ENCODE results near the gene PLCB4. TPM values are rescaled to one million over a fixed set of nuclear protein-coding genes. Genes with fewer than 3 reads are reported as not detected.

Gene PLCB4
- total and polyA plus RNA-seq, 4 donors: 1.5 to 26.2 (median 10.8) TPM

DNA sequence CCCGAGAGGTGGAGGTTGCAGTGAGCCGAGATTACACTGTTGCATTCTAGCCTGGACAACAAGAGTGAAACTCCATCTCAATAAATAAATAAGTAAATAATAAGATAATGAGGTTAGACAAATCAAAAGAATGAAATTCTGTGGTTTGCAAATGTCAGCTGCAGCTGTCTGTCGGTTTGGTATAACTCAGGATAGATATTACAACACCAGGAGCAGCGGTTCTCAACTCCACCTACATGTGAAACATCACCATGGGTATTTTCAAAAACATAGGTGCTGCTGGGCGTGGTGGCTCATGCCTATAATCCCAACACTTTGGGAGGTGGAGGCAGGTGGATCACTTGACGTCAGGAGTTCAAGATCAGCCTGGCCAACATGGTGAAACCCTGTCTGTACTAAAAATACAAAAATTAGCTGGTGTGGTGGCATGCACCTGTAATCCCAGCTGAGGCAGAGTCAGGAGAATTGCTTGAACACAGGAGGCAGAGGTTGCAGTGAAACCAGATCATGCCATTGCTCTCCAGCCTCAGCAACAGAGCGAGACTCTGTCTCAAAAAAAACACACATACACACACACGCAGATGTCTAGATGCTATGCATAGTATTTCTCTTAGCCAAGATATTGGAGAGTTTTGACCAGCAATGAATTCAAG lies 319.4 kb downstream of the PLCB4 start:
- no peak overlapping the region for H3K27ac ChIP-seq (ENCODE audit: low read depth in 1 of 2, low read length in 2 of 2)
- H3K9me3 ChIP-seq (ENCODE audit: control insufficient read depth, low read length): no peaks in the 10 kb centered on the region
- H3K4me3 ChIP-seq (ENCODE audit: low read length in 2 of 2): no peak overlapping the region
- peaks cover 3 to 7% of the 10 kb centered on the region in 2 donors for H3K4me1 ChIP-seq (ENCODE audit: control insufficient read depth in 1 of 2, insufficient read depth in 2 of 2, low read length in 2 of 2)
- intact Hi-C loops (cut with DNase I): no loop called here
- peaks cover 0 to 2% of the 10 kb centered on the region in 2 donors for H3K36me3 ChIP-seq (ENCODE audit: control insufficient read depth in 1 of 2, insufficient read depth in 2 of 2, low read length in 1 of 2)
- ATAC-seq (ENCODE audit: low FRiP score): no peak
- WGBS, 2 donors: 88 to 90% methylated on average over 8 of the region's 8 CpGs
- H3K27me3 ChIP-seq (ENCODE audit: control insufficient read depth in 1 of 2, insufficient read depth in 2 of 2, low read length in 1 of 2): no peaks in the 10 kb centered on the region
- no peak for DNase-seq

DNA sequence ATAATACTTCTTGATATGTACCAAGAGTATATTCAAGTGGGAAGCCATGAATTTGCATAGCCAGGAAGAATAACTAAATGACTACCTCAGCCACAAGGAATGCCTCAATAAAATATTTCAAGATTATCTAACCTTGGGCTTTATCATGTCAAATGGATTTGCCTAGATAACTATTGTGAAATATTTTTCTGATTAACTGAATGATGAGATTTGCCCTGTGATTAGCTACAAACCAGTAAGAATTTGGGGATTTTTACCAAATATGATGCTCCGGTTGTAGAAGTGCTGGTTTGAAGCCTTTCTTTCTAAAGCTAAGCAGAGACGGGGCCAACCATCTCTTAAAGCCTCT lies 319.9 kb downstream of the PLCB4 start:
- Histone ChIP-seq H3K4me1 (ENCODE audit: control insufficient read depth in 1 of 2, insufficient read depth in 2 of 2, low read length in 2 of 2) (peaks cover 3 to 7% of the 10 kb centered on the region in 2 donors), H3K27ac (ENCODE audit: low read depth in 1 of 2, low read length in 2 of 2) (no peak overlapping the region), H3K9me3 (ENCODE audit: control insufficient read depth, low read length) (no peaks in the 10 kb centered on the region), H3K4me3 (ENCODE audit: low read length in 2 of 2) (no peak overlapping the region), H3K27me3 (ENCODE audit: control insufficient read depth in 1 of 2, insufficient read depth in 2 of 2, low read length in 1 of 2) (no peaks in the 10 kb centered on the region), H3K36me3 (ENCODE audit: control insufficient read depth in 1 of 2, insufficient read depth in 2 of 2, low read length in 1 of 2) (peaks cover 0 to 2% of the 10 kb centered on the region in 2 donors)
- DNase-seq (no peak), ATAC-seq (ENCODE audit: low FRiP score) (no peak)
- WGBS, 2 donors: 81 to 94% methylated on average over 2 of the region's 2 CpGs
- intact Hi-C loops (cut with DNase I): no loop called here

DNA sequence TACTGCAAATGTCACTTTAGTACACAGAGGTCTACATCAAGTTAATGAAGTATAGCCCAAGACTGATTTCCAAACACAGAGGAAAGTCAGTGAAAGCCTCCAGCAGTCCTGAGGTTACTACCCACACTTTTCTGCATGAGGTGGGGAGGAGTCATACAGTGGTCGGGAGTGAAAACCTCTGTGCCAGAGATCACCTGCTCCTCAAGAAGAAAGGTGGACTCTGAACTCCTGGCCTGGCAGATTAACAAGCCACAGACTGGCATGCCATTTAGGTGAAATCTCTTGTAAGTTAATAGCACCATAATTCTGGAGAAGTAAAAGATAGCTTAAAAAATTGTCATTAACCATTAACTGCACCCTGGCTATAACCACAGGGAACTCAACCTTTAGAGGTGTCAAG lies 320.5 kb downstream of the PLCB4 start:
- peaks cover 3 to 7% of the 10 kb centered on the region in 2 donors for H3K4me1 ChIP-seq (ENCODE audit: control insufficient read depth in 1 of 2, insufficient read depth in 2 of 2, low read length in 2 of 2)
- 43 to 52% methylated on average over 1 of the region's 1 CpG for WGBS, 2 donors
- H3K9me3 ChIP-seq (ENCODE audit: control insufficient read depth, low read length): no peaks in the 10 kb centered on the region
- intact Hi-C loops (cut with DNase I): no loop called here
- no peaks in the 10 kb centered on the region for H3K36me3 ChIP-seq (ENCODE audit: control insufficient read depth in 1 of 2, insufficient read depth in 2 of 2, low read length in 1 of 2)
- no peak overlapping the region for H3K4me3 ChIP-seq (ENCODE audit: low read length in 2 of 2)
- no peak overlapping the region for H3K27ac ChIP-seq (ENCODE audit: low read depth in 1 of 2, low read length in 2 of 2)
- ATAC-seq (ENCODE audit: low FRiP score) (no peak), DNase-seq (no peak)
- no peaks in the 10 kb centered on the region for H3K27me3 ChIP-seq (ENCODE audit: control insufficient read depth in 1 of 2, insufficient read depth in 2 of 2, low read length in 1 of 2)

DNA sequence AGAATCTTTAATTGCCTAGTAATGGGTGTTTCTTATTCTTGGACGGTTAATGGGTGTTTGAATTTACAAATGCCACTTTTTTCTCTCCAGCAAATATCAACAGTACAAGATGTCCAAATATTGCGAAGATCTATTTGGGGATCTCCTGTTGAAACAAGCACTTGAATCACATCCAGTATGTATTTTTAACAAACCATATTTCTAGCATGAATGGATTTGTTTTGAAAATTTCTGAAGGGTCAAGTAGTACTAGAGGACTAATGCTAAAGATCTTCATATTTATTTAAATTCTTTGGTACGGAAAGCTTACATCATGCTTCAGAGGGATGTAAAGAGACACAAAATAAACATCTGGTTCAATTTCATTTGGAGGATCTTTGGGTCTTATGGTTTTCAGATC lies 321.6 kb downstream of the PLCB4 start:
- intact Hi-C loops (cut with DNase I): loop anchor here (5.0 to 10.0 kb wide), 3 partner anchors 536 to 633 kb away; no protein-coding TSS in a partner anchor
- H3K4me1 ChIP-seq (ENCODE audit: control insufficient read depth in 1 of 2, insufficient read depth in 2 of 2, low read length in 2 of 2): peaks cover 3 to 7% of the 10 kb centered on the region in 2 donors
- no peak for DNase-seq
- no peak overlapping the region for H3K27ac ChIP-seq (ENCODE audit: low read depth in 1 of 2, low read length in 2 of 2)
- H3K27me3 ChIP-seq (ENCODE audit: control insufficient read depth in 1 of 2, insufficient read depth in 2 of 2, low read length in 1 of 2): no peaks in the 10 kb centered on the region
- 5% methylated on average over 3 of the region's 3 CpGs for WGBS, 2 donors
- no peaks in the 10 kb centered on the region for H3K36me3 ChIP-seq (ENCODE audit: control insufficient read depth in 1 of 2, insufficient read depth in 2 of 2, low read length in 1 of 2)
- no peak overlapping the region for H3K4me3 ChIP-seq (ENCODE audit: low read length in 2 of 2)
- ATAC-seq (ENCODE audit: low FRiP score): no peak
- no peaks in the 10 kb centered on the region for H3K9me3 ChIP-seq (ENCODE audit: control insufficient read depth, low read length)

DNA sequence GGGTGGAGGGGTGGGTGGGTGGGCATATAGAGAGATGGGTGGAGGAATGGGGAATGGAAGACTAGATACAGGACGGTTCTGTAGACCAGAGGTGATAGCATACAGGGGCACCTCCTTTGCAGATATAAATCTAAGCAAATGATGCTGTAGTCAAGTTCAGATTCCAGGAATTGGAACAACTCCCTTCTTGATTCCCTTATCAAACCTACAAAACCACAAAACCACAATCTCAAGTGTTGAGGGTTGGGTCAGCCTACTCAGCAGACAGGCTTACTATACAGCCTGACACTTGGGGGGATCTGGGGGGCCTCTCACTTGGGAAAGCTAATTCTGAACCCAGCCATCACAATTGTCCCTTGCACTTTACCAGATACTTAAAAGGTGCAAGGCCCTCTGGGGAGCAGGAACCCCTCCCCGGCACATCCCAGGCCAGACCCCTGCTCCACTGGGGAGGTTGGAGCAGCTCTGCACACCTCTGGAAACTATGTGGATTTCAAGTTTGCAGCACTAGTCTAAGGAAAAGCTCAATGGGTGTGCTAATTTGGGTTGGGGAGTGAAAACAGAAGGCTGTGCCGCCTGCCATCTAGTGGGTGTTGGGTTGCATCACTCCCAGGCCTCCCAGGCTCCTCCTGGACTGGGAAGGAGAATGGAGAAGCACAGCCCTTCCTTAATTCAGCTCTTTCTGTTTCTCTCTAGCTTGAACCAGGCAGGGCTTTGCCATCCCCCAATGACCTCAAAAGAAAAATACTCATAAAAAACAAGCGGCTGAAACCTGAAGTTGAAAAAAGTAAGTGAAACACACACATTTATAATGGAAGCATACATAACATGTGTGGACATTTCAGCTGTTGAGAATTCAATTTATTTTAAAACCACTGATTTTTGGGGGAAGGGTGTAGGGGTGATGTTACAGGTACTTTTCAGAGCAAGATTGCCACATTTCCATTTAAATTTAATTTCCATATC lies 324.3 kb downstream of the PLCB4 start:
- WGBS, 2 donors: 19 to 27% methylated on average over 4 of the region's 4 CpGs
- H3K36me3 ChIP-seq (ENCODE audit: control insufficient read depth in 1 of 2, insufficient read depth in 2 of 2, low read length in 1 of 2): no peaks in the 10 kb centered on the region
- no peaks in the 10 kb centered on the region for H3K9me3 ChIP-seq (ENCODE audit: control insufficient read depth, low read length)
- H3K27me3 ChIP-seq (ENCODE audit: control insufficient read depth in 1 of 2, insufficient read depth in 2 of 2, low read length in 1 of 2): no peaks in the 10 kb centered on the region
- H3K4me1 ChIP-seq (ENCODE audit: control insufficient read depth in 1 of 2, insufficient read depth in 2 of 2, low read length in 2 of 2): peaks cover 3 to 7% of the 10 kb centered on the region in 2 donors
- peak; percentile 92 for ATAC-seq (ENCODE audit: low FRiP score)
- intact Hi-C loops (cut with DNase I): loop anchor here (2.0 to 10.0 kb wide), 4 partner anchors 538 to 636 kb away; no protein-coding TSS in a partner anchor
- peak; percentile 81 to 86 for DNase-seq
- H3K27ac ChIP-seq (ENCODE audit: low read depth in 1 of 2, low read length in 2 of 2): no peak overlapping the region
- H3K4me3 ChIP-seq (ENCODE audit: low read length in 2 of 2): no peak overlapping the region

DNA sequence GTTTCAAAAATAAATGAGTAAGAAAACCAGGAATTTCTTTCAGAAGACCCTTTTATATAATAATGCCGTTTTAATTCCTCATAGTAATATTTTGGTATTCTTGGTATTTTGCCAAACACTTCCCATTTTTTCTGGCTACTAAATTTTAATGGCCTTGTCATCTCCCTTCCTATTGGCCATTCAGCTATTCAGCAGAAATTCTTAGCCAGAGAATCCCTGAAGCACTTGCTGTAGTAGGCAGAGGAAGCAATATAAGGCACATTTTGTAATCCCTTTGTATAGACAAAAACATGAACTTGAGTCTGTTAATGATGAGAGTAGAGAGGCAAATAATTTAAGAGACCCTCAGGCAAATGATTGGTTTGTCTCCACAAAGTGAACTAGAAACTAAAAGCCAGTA lies 327.1 kb downstream of the PLCB4 start:
- intact Hi-C loops (cut with DNase I): loop anchor here in 1 of 2 donors (10.0 kb wide), 1 partner anchor 541 kb away; no protein-coding TSS in a partner anchor
- no peak overlapping the region for H3K4me3 ChIP-seq (ENCODE audit: low read length in 2 of 2)
- no peak overlapping the region for H3K27ac ChIP-seq (ENCODE audit: low read depth in 1 of 2, low read length in 2 of 2)
- no peaks in the 10 kb centered on the region for H3K9me3 ChIP-seq (ENCODE audit: control insufficient read depth, low read length)
- WGBS, 2 donors: 9 to 26% methylated on average over 1 of the region's 1 CpG
- ATAC-seq (ENCODE audit: low FRiP score): no peak
- no peaks in the 10 kb centered on the region for H3K27me3 ChIP-seq (ENCODE audit: control insufficient read depth in 1 of 2, insufficient read depth in 2 of 2, low read length in 1 of 2)
- DNase-seq: no peak
- no peaks in the 10 kb centered on the region for H3K36me3 ChIP-seq (ENCODE audit: control insufficient read depth in 1 of 2, insufficient read depth in 2 of 2, low read length in 1 of 2)
- peaks cover 2 to 5% of the 10 kb centered on the region in 2 donors for H3K4me1 ChIP-seq (ENCODE audit: control insufficient read depth in 1 of 2, insufficient read depth in 2 of 2, low read length in 2 of 2)

DNA sequence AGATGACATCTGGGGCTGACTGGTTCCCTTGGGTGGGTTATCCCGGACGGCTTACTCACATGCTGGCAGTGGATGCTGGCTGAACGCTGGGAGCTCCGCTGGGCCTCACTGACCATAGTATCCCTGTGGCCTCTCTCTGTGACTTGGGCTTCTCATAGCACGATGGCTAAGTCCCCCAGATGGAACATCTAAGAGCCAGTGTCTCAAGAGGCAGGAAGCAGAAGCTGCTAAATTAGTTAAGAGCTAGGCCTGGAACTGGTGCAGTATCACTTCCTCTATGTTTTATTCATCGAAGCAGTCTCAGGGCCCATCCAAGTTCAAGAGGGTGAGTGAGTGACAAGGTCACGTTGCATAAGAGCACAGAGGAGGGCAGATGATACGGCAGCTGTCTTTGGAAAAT lies 329.0 kb downstream of the PLCB4 start:
- Histone ChIP-seq H3K4me3 (ENCODE audit: low read length in 2 of 2) (no peak overlapping the region), H3K9me3 (ENCODE audit: control insufficient read depth, low read length) (peaks cover 1% of the 10 kb centered on the region), H3K27me3 (ENCODE audit: control insufficient read depth in 1 of 2, insufficient read depth in 2 of 2, low read length in 1 of 2) (peaks cover 0 to 1% of the 10 kb centered on the region in 2 donors), H3K27ac (ENCODE audit: low read depth in 1 of 2, low read length in 2 of 2) (no peak overlapping the region), H3K4me1 (ENCODE audit: control insufficient read depth in 1 of 2, insufficient read depth in 2 of 2, low read length in 2 of 2) (peaks cover 0 to 3% of the 10 kb centered on the region in 2 donors), H3K36me3 (ENCODE audit: control insufficient read depth in 1 of 2, insufficient read depth in 2 of 2, low read length in 1 of 2) (peaks cover 3% of the 10 kb centered on the region in 2 donors)
- no peak for ATAC-seq (ENCODE audit: low FRiP score)
- WGBS, 2 donors: 67 to 88% methylated on average over 8 of the region's 8 CpGs
- peak in 1 of 2 donors; percentile 50 for DNase-seq
- intact Hi-C loops (cut with DNase I): loop anchor here in 1 of 2 donors (10.0 kb wide), 1 partner anchor 543 kb away; no protein-coding TSS in a partner anchor

DNA sequence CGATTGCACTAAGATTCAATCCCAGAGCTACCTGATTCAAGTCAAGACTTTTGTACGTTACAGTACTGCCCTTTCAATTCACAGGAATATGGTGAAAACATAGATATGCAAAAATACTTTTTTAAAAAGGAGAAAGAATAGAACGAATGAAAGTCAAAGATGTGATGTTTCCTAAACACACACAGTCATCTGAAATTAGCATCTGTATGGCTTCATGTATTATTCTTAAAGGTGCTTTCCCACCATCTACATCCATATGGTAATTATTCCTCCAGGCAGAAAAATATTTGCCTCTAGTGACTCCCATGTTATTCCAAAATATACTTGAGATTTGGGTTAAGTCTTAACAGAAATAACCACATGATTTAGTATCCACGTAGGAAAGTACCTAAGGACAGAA lies 330.0 kb downstream of the PLCB4 start:
- no peak overlapping the region for H3K27ac ChIP-seq (ENCODE audit: low read depth in 1 of 2, low read length in 2 of 2)
- peaks cover 3 to 6% of the 10 kb centered on the region in 2 donors for H3K36me3 ChIP-seq (ENCODE audit: control insufficient read depth in 1 of 2, insufficient read depth in 2 of 2, low read length in 1 of 2)
- DNase-seq (no peak), ATAC-seq (ENCODE audit: low FRiP score) (no peak)
- peaks cover 1% of the 10 kb centered on the region for H3K9me3 ChIP-seq (ENCODE audit: control insufficient read depth, low read length)
- no peak overlapping the region for H3K4me3 ChIP-seq (ENCODE audit: low read length in 2 of 2)
- intact Hi-C loops (cut with DNase I): loop anchor here in 1 of 2 donors (10.0 kb wide), 1 partner anchor 544 kb away; no protein-coding TSS in a partner anchor
- WGBS, 2 donors: 70 to 89% methylated on average over 4 of the region's 4 CpGs
- peaks cover 0 to 1% of the 10 kb centered on the region in 2 donors for H3K27me3 ChIP-seq (ENCODE audit: control insufficient read depth in 1 of 2, insufficient read depth in 2 of 2, low read length in 1 of 2)
- peaks cover 0 to 3% of the 10 kb centered on the region in 2 donors for H3K4me1 ChIP-seq (ENCODE audit: control insufficient read depth in 1 of 2, insufficient read depth in 2 of 2, low read length in 2 of 2)

All from aorta (tissue), 5 donors.